HFFc6 (cell line): ENCODE data around the gene ELL2. TPM values are rescaled to one million over a fixed set of nuclear protein-coding genes. Genes with fewer than 3 reads are reported as not detected.

Experiments used
- DNase-seq: peaks from one replicate; pipeline ENCODE4 v3.0.0-alpha.2; 2018
- H3K27ac Mint-ChIP-seq: 2 replicates; pipeline ENCODE4 v1.8.0; 2020; ENCODE audit warnings: mild to moderate bottlenecking, mixed read lengths
- H3K27me3 Mint-ChIP-seq: 2 replicates; pipeline ENCODE4 v1.8.0; 2021; ENCODE audit warnings: mild to moderate bottlenecking, moderate library complexity, mixed read lengths; ENCODE audit not compliant: insufficient read depth
- H3K36me3 Mint-ChIP-seq: 2 replicates; pipeline ENCODE4 v1.8.0; 2021; ENCODE audit warnings: low read depth, mixed read lengths
- H3K4me1 Mint-ChIP-seq: 2 replicates; pipeline ENCODE4 v1.8.0; 2020; ENCODE audit warnings: low read depth, mixed read lengths
- H3K4me3 Mint-ChIP-seq: 2 replicates; pipeline ENCODE4 v1.8.0; 2020; ENCODE audit warnings: mild to moderate bottlenecking, moderate library complexity, mixed read lengths
- H3K9me3 Mint-ChIP-seq: 2 replicates; pipeline ENCODE4 v1.8.0; 2020; ENCODE audit warnings: mild to moderate bottlenecking, mixed read lengths
- total RNA-seq, 6 experiments: library from RNA; stranded (reverse); fragmentation: NEBNext Ultra II Directional; extraction: Animal tissue kit (Norgen Biotek cat#: 25700); gene quantifications; 2 replicates in 1 of 6; 3 replicates in 5 of 6; pipeline ENCODE4 v1.2.3, GENCODE V29; 2021
- TF ChIP-seq, protein P1 (sequence below): fragments of 200-600 bp; sonication (generic); IDR thresholded peaks from 2 replicates; pipeline ENCODE4 v1.5.0; 2021; ENCODE audit warnings: antibody characterized with exemption, mild to moderate bottlenecking

Gene ELL2
- total RNA-seq, 6 experiments from 2014 or later: 346 to 505 (median 380) TPM

DNA sequence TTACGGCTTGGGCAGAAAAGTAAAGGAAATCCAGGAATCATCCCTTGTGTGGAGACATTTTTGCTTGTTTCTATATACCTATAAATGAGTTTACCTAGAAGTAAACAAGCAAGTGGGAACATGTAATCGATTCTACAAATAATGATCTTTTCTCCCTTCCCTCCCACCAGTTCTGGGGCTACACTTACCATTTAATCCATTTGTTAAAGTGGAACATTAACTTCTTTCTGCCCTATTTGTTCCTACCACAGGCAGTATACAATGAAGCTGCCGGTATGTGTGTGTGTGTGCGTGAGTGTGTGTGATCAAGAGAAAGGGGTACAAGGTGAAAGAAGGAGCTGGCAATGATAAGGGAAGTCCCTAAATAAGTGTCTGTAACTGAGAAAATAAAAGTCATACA, 26.4 kb upstream of the ELL2 start:
- TF ChIP-seq, protein P1, sequence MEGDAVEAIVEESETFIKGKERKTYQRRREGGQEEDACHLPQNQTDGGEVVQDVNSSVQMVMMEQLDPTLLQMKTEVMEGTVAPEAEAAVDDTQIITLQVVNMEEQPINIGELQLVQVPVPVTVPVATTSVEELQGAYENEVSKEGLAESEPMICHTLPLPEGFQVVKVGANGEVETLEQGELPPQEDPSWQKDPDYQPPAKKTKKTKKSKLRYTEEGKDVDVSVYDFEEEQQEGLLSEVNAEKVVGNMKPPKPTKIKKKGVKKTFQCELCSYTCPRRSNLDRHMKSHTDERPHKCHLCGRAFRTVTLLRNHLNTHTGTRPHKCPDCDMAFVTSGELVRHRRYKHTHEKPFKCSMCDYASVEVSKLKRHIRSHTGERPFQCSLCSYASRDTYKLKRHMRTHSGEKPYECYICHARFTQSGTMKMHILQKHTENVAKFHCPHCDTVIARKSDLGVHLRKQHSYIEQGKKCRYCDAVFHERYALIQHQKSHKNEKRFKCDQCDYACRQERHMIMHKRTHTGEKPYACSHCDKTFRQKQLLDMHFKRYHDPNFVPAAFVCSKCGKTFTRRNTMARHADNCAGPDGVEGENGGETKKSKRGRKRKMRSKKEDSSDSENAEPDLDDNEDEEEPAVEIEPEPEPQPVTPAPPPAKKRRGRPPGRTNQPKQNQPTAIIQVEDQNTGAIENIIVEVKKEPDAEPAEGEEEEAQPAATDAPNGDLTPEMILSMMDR: no peak
- Mint-ChIP-seq H3K27me3 (no peaks in the 10 kb centered on the region), H3K27ac (no peak overlapping the region), H3K4me1 (peaks cover 46% of the 10 kb centered on the region), H3K4me3 (no peak overlapping the region), H3K36me3 (no peaks in the 10 kb centered on the region), H3K9me3 (no peaks in the 10 kb centered on the region)
- no peak for DNase-seq

GRCh38 chr5:95986937-95987520, 25.4 kb upstream of the ELL2 start:
- no peak for DNase-seq
- H3K9me3 Mint-ChIP-seq: no peaks in the 10 kb centered on the region
- peaks cover 40% of the 10 kb centered on the region for H3K4me1 Mint-ChIP-seq
- no peaks in the 10 kb centered on the region for H3K27me3 Mint-ChIP-seq
- no peak overlapping the region for H3K27ac Mint-ChIP-seq
- TF ChIP-seq, protein P1: no peak
- no peak overlapping the region for H3K4me3 Mint-ChIP-seq
- H3K36me3 Mint-ChIP-seq: no peaks in the 10 kb centered on the region

GRCh38 chr5:95986001-95986400, 24.4 kb upstream of the ELL2 start:
- H3K27me3 Mint-ChIP-seq: no peaks in the 10 kb centered on the region
- H3K4me3 Mint-ChIP-seq: no peak overlapping the region
- H3K4me1 Mint-ChIP-seq: peaks cover 35% of the 10 kb centered on the region
- TF ChIP-seq, protein P1: no peak
- H3K36me3 Mint-ChIP-seq: no peaks in the 10 kb centered on the region
- peak; percentile 11 for DNase-seq
- no peaks in the 10 kb centered on the region for H3K9me3 Mint-ChIP-seq
- no peak overlapping the region for H3K27ac Mint-ChIP-seq

GRCh38 chr5:95985249-95985648, 23.6 kb upstream of the ELL2 start:
- Mint-ChIP-seq H3K36me3 (no peaks in the 10 kb centered on the region), H3K4me1 (peaks cover 34% of the 10 kb centered on the region), H3K9me3 (no peaks in the 10 kb centered on the region), H3K27ac (no peak overlapping the region), H3K27me3 (no peaks in the 10 kb centered on the region), H3K4me3 (no peak overlapping the region)
- TF ChIP-seq, protein P1: no peak
- no peak for DNase-seq

DNA sequence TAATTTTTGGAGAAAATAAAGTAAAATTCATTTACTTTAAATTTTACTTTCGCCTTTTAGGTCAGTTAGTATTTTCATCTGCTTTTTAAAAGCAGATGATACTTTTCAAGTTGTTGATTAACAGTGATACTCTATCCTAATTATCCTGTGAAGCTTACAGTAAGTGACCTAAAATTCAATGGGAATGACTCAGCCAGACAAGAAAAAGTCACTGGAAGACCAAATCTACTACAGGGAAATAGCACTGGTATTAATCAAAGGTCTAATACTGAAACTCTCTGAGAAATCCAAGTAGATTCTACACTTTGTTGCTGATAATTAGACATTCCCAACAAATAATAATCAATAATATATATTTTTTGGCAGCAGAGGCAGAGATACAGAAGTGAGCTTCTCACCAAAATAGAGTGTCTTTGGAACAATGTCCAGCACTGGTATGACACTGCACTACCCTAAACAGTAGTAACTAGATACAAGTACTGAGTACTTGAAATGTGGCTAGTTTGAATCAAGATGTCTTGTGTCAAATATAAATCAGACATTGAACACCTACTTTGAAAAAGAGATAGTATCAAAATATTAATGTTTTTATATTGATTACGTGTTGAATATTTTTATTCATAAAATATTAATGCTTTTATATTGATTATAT, 22.8 kb upstream of the ELL2 start:
- no peaks in the 10 kb centered on the region for H3K27me3 Mint-ChIP-seq
- TF ChIP-seq, protein P1: no peak
- H3K4me3 Mint-ChIP-seq: no peak overlapping the region
- no peaks in the 10 kb centered on the region for H3K36me3 Mint-ChIP-seq
- H3K9me3 Mint-ChIP-seq: no peaks in the 10 kb centered on the region
- H3K27ac Mint-ChIP-seq: no peak overlapping the region
- peaks cover 34% of the 10 kb centered on the region for H3K4me1 Mint-ChIP-seq
- peak; percentile 48 for DNase-seq
